ENCODE measurements around the gene MYLK2. TPM values are rescaled to one million over a fixed set of nuclear protein-coding genes. Genes with fewer than 3 reads are reported as not detected.
A peak's percentile ranks its signal among the peaks of the same experiment; 100 is the strongest.

Gene MYLK2
- total RNA-seq, 4 donors from 2014 or later = 0.16 TPM; not detected in 3

- no peak overlapping the region for H3K4me3 ChIP-seq
- WGBS, 2 donors (ENCODE audit: low coverage in 1 of 2) = 62% methylated on average over 3 to 14 of the region's 14 CpGs
- no peaks in the 10 kb centered on the region for H3K36me3 ChIP-seq
- in situ Hi-C loops (cut with MboI; ENCODE audit: low pct_ligation_motif_present in 1 of 4, low pct_unique_long_range_greater_than_20kb in 1 of 4, low sequenced_read_pairs in 3 of 4) (no loop called here), intact Hi-C loops (cut with DNase I; ENCODE audit: low total_unique reads) (no loop called here)
- H3K27me3 ChIP-seq = no peaks in the 10 kb centered on the region
- peak; percentile 60 for DNase-seq
- peaks cover 0 to 13% (median 10%) of the 10 kb centered on the region in 4 donors for H3K4me1 ChIP-seq
- no peaks in the 10 kb centered on the region for H3K9me3 ChIP-seq
- no peak overlapping the region for H3K27ac ChIP-seq
- no peak for TF ChIP-seq EP300 (IDR thresholded peaks at IDR 0.05; ENCODE audit: low read depth)
- TF ChIP-seq CTCF (IDR thresholded peaks at IDR 0.05) = peak; percentile 47 to 81 (median 74)
Measured at GRCh38 chr20:31833130-31833930, 14.2 kb downstream of the MYLK2 start.

GRCh38 chr20:31833931-31834521 lies 14.9 kb downstream of the MYLK2 start:
- H3K4me3 ChIP-seq = no peak overlapping the region
- intact Hi-C loops (cut with DNase I; ENCODE audit: low total_unique reads) (no loop called here), in situ Hi-C loops (cut with MboI; ENCODE audit: low pct_ligation_motif_present in 1 of 4, low pct_unique_long_range_greater_than_20kb in 1 of 4, low sequenced_read_pairs in 3 of 4) (no loop called here)
- H3K9me3 ChIP-seq = no peaks in the 10 kb centered on the region
- DNase-seq = no peak
- H3K36me3 ChIP-seq = no peaks in the 10 kb centered on the region
- no peaks in the 10 kb centered on the region for H3K27me3 ChIP-seq
- TF ChIP-seq EP300 (IDR thresholded peaks at IDR 0.05; ENCODE audit: low read depth) (no peak), POLR2AphosphoS5 (IDR thresholded peaks at IDR 0.05) (no peak), CTCF (IDR thresholded peaks at IDR 0.05) (no peak)
- H3K4me1 ChIP-seq = peaks cover 0 to 13% (median 10%) of the 10 kb centered on the region in 4 donors
- no peak overlapping the region for H3K27ac ChIP-seq
- WGBS, 2 donors (ENCODE audit: low coverage in 1 of 2) = 63% methylated on average over 20 of the region's 20 CpGs; no CpG with 5 or more reads in 1 of the 2 donors

- no peak for DNase-seq
- TF ChIP-seq EP300 (IDR thresholded peaks at IDR 0.05; ENCODE audit: low read depth) = no peak
- Histone ChIP-seq H3K4me3 (no peak overlapping the region), H3K36me3 (no peaks in the 10 kb centered on the region), H3K4me1 (peaks cover 0 to 13% (median 10%) of the 10 kb centered on the region in 4 donors), H3K27ac (peak overlapping the region in 1 of 4 donors; percentile 24), H3K27me3 (no peaks in the 10 kb centered on the region), H3K9me3 (no peaks in the 10 kb centered on the region)
- in situ Hi-C loops (cut with MboI; ENCODE audit: low pct_ligation_motif_present in 1 of 4, low pct_unique_long_range_greater_than_20kb in 1 of 4, low sequenced_read_pairs in 3 of 4) (no loop called here), intact Hi-C loops (cut with DNase I; ENCODE audit: low total_unique reads) (no loop called here)
- WGBS, 2 donors (ENCODE audit: low coverage in 1 of 2) = 90% methylated on average over 6 of the region's 9 CpGs; no CpG with 5 or more reads in 1 of the 2 donors
Measured at GRCh38 chr20:31835554-31835953, 16.4 kb downstream of the MYLK2 start.

- intact Hi-C loops (cut with DNase I; ENCODE audit: low total_unique reads) (no loop called here), in situ Hi-C loops (cut with MboI; ENCODE audit: low pct_ligation_motif_present in 1 of 4, low pct_unique_long_range_greater_than_20kb in 1 of 4, low sequenced_read_pairs in 3 of 4) (no loop called here)
- DNase-seq = peak; percentile 71
- H3K4me1 ChIP-seq = peaks cover 0 to 13% (median 10%) of the 10 kb centered on the region in 4 donors
- 38 to 74% methylated on average over 2 to 13 of the region's 14 CpGs for WGBS, 2 donors (ENCODE audit: low coverage in 1 of 2)
- no peaks in the 10 kb centered on the region for H3K9me3 ChIP-seq
- TF ChIP-seq CTCF (IDR thresholded peaks at IDR 0.05) (no peak), POLR2A (IDR thresholded peaks at IDR 0.05) (no peak), EP300 (IDR thresholded peaks at IDR 0.05; ENCODE audit: low read depth) (no peak), POLR2AphosphoS5 (IDR thresholded peaks at IDR 0.05) (peak in 2 of 3 donors; percentile 17 to 20)
- no peaks in the 10 kb centered on the region for H3K27me3 ChIP-seq
- no peaks in the 10 kb centered on the region for H3K36me3 ChIP-seq
- H3K4me3 ChIP-seq = no peak overlapping the region
- H3K27ac ChIP-seq = peak overlapping the region in 1 of 4 donors; percentile 24
Measured at GRCh38 chr20:31835977-31836852, 17.1 kb downstream of the MYLK2 start.
